ENCODE data around the gene CBLN3.

DNA sequence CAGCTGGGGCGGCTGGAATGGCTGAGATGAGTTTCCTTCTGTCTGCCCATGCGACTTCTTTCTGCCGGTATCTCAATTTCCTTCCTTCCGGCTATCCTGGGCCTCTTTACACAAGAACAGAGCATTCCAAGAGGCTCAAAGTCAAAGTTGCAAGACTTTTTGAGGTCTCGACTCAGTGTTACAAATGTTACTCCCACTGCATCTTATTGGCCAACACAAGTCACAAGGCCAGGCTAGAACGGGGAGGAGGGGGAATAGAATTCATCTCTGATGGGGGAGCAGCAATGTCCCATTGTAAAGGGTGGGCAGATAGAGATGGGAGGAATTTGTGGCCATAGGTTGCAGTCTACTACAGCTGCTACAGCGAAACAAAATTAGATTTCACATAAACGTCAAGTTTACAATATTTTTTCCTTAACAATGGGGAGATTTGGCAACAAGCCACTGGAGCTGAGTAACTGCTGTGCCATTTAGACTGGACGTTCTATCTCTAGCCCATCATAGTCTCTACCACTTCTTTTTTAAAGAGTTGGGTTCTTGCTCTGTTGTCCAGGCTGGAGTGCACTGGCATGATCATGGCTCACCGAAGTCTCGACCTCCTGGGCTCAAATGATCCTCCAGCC lies 40.1 kb downstream of the CBLN3 start:
- TF ChIP-seq CTCF (IDR thresholded peaks at IDR 0.05) (no peak), E2F1 (CRISPR knock-in tag; IDR thresholded peaks at IDR 0.05) (no peak), SP1 (CRISPR knock-in tag; conservative IDR thresholded peaks at IDR 0.05) (no peak), ATF1 (CRISPR knock-in tag; IDR thresholded peaks at IDR 0.05) (no peak)
